ENCODE results near the gene AFF2.

AFF2 gene

DNA sequence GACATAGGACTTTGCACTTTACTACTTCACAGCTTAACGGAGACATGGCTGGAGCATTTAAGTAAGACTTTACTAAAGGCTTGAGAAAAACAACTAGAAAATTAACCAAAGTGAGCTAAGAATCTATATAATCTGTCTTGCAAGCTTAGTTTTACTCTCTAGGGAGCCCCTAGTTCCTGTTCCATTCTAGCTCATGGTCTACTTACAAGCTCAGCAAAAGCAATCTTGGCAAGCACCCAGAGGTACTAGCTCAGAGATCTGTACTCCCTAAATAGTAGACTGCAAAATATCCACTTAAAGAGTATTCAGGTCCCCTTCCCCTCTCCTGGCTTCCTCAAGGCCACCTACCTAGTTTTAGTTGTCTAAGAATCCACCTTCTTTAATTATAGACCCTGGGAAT, 535.7 kb downstream of the AFF2 start:
- no peak for DNase-seq

DNA sequence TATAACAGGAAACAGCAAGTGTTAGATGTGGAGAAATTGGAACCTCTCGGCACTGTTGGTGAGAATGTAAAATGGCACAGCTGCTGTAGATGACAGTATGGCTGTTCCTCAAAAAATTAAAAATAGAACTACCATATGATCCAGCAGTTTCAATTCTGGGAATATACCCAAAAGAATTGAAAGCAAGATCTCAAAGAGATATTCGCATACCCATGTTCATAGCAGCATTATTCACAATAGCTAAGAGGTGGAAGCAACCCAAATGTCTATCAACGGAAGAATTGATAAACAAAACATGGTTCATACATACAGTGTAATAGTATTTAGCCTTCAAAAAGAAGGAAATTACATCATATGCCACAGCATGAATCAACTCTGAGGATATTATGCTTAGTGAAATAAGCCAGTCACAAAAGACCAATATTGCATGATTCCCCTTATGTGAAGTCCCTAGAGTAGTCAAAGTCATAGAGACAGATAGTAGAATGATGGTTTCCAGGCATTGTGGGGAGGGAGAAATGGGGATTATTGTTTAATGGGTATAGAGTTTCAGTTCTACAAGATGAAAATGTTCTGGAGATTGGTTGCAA, 537.0 kb downstream of the AFF2 start:
- no peak for DNase-seq

DNA sequence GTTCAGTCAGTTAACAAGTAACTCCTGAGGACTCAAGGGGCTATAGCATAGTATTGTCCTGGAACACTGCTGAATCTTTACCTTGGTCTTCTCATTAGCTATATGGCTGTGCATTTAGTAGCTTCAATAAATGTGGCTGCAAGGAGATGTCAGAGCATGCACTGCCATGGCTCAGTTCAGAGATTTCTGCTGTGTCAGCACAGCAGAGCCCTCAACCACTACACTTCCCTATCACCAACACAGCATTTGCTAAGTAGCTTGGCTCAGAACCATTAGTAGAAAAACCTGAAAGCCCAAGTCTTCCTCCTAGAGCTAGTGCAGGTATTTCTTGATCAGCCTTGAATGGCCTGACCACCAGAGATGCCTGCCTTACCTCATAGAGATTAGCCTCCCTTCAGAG, 538.6 kb downstream of the AFF2 start:
- no peak for DNase-seq

DNA sequence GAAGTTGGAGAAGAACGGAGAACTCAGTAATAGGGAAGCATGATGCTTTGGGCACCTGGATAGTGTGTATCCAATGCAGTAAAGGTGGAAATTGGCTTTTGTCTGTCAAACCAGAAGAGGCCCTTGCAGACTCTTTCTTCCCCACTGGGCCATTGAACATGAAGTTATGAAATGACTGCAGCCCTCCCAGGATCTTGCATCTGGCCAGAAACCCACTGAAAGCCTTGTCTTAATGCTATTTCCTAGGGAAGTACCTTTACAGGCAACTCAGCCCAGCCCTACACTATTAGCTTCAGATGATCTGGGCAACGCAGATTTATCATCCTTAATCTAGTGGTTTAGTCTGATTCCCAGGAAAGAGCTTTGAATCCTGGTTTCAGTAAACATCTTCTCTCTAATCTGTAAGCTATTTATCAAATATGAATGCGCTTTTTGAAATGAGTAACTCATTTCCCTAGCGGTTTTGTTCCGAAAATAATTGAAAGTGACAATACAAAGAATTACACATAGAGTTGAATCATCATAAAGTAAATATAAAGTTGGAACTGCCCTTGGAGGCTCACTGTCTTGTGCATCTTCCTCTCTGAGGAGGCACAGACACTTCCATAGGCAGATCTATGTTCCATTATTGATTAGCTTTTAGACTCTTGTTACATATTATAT, 540.6 kb downstream of the AFF2 start:
- DNase-seq = no peak

DNA sequence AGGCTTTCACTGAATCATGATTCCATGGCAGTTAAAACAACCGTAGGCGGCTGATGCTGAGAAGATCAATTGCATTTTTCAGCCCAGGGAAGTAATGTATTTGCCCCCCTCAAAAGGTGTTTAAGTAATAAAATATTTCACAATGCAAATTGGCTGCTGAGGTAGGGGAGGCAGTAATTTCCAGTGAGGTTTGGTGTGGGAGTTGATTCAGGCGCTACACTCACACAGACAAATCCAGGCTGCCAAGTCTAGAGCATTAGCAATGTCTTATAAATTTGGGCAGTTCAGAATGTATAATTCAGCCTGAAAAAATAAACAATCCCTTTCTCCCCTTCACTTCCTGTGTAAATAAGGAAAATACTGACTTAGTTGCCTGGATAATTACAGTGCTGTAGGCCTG, 543.0 kb downstream of the AFF2 start:
- DNase-seq = no peak

DNA sequence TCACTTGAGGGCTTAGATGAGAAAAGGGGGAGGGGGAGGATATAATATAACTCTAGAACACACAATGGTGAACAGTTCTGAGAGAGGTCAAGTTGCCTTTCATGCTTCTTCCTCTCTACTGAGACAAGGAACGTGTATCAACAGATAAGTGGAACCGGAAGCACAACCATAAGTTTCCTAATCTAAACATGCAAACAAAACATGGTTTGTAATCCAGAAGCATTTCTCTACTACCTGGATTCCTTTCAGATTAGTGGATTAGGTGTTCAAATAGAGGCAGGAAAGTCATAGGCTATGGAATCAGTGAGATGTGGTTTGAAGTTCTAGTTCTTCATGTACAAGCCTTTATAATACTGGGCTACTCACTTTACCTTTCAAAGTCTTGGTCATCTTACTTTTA, 544.1 kb downstream of the AFF2 start:
- DNase-seq = no peak

DNA sequence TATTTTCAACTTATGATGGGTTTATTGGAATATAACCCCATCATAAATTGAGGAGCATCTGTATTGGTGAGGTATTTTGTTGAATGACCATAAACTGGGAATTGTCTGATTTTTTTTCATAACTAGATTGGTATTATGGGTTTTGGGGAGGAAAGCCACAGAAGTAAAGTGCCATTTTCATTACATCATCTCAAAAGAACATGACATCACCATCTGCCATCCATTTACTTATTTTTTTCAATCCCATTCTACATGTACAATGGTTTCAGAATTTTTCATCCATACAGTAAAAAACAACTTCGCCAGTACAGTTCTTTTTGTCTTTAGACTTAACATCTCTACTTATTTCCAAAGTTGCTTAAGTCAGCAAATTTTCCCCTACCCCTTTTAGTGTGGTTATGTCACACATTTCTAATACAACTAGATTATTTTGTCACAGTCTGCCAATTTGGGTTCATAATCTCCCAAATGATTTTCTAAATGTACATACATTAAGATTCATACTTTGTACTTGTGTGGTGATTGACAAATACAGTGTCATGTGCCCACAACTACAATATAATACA, 545.3 kb downstream of the AFF2 start:
- DNase-seq = no peak

All from stimulated activated CD4-positive, alpha-beta T cell treated with anti-CD3 and anti-CD28 coated beads, Interleukin-4, amount 100 ng/mL, for 4 hours (primary cell).